Measurements from ENCODE around the gene NUMB.

The NUMB gene

GRCh38 chr14:73225496-73225895, 232.8 kb downstream of the NUMB start:
- DNase-seq, result no peak
